WTC11 (cell line): ENCODE results near the gene PSMF1. TPM values are rescaled to one million over a fixed set of nuclear protein-coding genes. Genes with fewer than 3 reads are reported as not detected.
A peak's percentile ranks its signal among the peaks of the same experiment; 100 is the strongest.

Experiments
- ATAC-seq: fragments of 200-7000 bp; cut with Tn5 transposase; 2 replicates; pipeline ENCODE4 v1.10.0; 2021; ENCODE audit warnings: mild to moderate bottlenecking, moderate library complexity
- CTCF ChIA-PET: fragments of 300-600 bp; sonication (Branson Sonifier 250); formaldehyde crosslinking; loops from one replicate; lab custom pipeline; 2021; ENCODE audit warnings: antibody characterized with exemption; lab: Charles Lee
- POLR2A ChIA-PET: fragments of 350-600 bp; sonication (Branson Sonifier 250); formaldehyde crosslinking; loops from one replicate; lab custom pipeline; 2021; ENCODE audit warnings: antibody characterized with exemption; lab: Charles Lee
- DNase-seq: peaks from one replicate; pipeline ENCODE4 v3.0.0; 2021; ENCODE audit warnings: low spot score
- H3K27ac Mint-ChIP-seq: 2 replicates; pipeline ENCODE4 v1.8.0; 2021; ENCODE audit warnings: mixed read lengths
- H3K27me3 Mint-ChIP-seq: 2 replicates; pipeline ENCODE4 v1.8.0; 2021; ENCODE audit warnings: low read depth, mild to moderate bottlenecking, moderate library complexity, mixed read lengths
- H3K36me3 Mint-ChIP-seq: 2 replicates; pipeline ENCODE4 v1.8.0; 2021; ENCODE audit warnings: mixed read lengths
- H3K4me1 Mint-ChIP-seq: 2 replicates; pipeline ENCODE4 v1.8.0; 2022; ENCODE audit warnings: mixed read lengths
- H3K4me3 Mint-ChIP-seq: 2 replicates; pipeline ENCODE4 v1.8.0; 2021; ENCODE audit warnings: mild to moderate bottlenecking, moderate library complexity, mixed read lengths
- H3K9me3 Mint-ChIP-seq: 2 replicates; pipeline ENCODE4 v1.8.0; 2021; ENCODE audit warnings: mixed read lengths
- AFF4 ChIP-seq: sonication (generic); formaldehyde crosslinking; IDR thresholded peaks from 2 replicates; pipeline ENCODE4 v1.8.1; 2023; ENCODE audit warnings: mild to moderate bottlenecking, missing genetic modification reagents, borderline replicate concordance
- ARID4B ChIP-seq: sonication (generic); formaldehyde crosslinking; IDR thresholded peaks from 2 replicates; pipeline ENCODE4 v1.8.0; 2023; ENCODE audit warnings: missing genetic modification reagents, mild to moderate bottlenecking, borderline replicate concordance
- ATF6 ChIP-seq: sonication (generic); formaldehyde crosslinking; IDR thresholded peaks from 2 replicates; pipeline ENCODE4 v1.8.1; 2023; ENCODE audit warnings: mild to moderate bottlenecking, missing genetic modification reagents
- CBFB ChIP-seq: sonication (generic); formaldehyde crosslinking; IDR thresholded peaks from 2 replicates; pipeline ENCODE4 v1.8.1; 2022; ENCODE audit warnings: mild to moderate bottlenecking, low read depth, missing genetic modification reagents
- E2F5 ChIP-seq: sonication (generic); formaldehyde crosslinking; IDR thresholded peaks from 2 replicates; pipeline ENCODE4 v1.8.1; 2022; ENCODE audit warnings: mild to moderate bottlenecking, moderate library complexity, missing genetic modification reagents
- EMX1 ChIP-seq: fragments of 250-450 bp; sonication (Bioruptor Pico); IDR thresholded peaks from 2 replicates; pipeline ENCODE4 v1.8.0; 2021; ENCODE audit warnings: mild to moderate bottlenecking
- FOXP1 ChIP-seq: sonication (generic); formaldehyde crosslinking; IDR thresholded peaks from 2 replicates; pipeline ENCODE4 v1.8.0; 2022; ENCODE audit warnings: missing genetic modification reagents, mild to moderate bottlenecking, moderate library complexity, borderline replicate concordance
- FOXP4 ChIP-seq: sonication (generic); formaldehyde crosslinking; IDR thresholded peaks from 2 replicates; pipeline ENCODE4 v1.8.0; 2022; ENCODE audit warnings: mild to moderate bottlenecking, missing genetic modification reagents
- GABPB1 ChIP-seq: sonication (generic); formaldehyde crosslinking; IDR thresholded peaks from 2 replicates; pipeline ENCODE4 v1.8.1; 2023; ENCODE audit warnings: mild to moderate bottlenecking, missing genetic modification reagents
- GRHL2 ChIP-seq: fragments of 250-450 bp; sonication (Bioruptor Pico); IDR thresholded peaks from 2 replicates; pipeline ENCODE4 v1.8.0; 2022; ENCODE audit warnings: mild to moderate bottlenecking, moderate library complexity; ENCODE audit not compliant: insufficient replicate concordance, severe bottlenecking
- MAX ChIP-seq: sonication (generic); formaldehyde crosslinking; IDR thresholded peaks from 2 replicates; pipeline ENCODE4 v1.8.0; 2022; ENCODE audit warnings: mild to moderate bottlenecking, missing genetic modification reagents
- SMAD3 ChIP-seq: sonication (generic); formaldehyde crosslinking; IDR thresholded peaks from 2 replicates; pipeline ENCODE4 v1.8.0; 2022; ENCODE audit warnings: missing genetic modification reagents, mild to moderate bottlenecking, borderline replicate concordance
- TEAD1 ChIP-seq: sonication (generic); formaldehyde crosslinking; IDR thresholded peaks from 2 replicates; pipeline ENCODE4 v1.8.0; 2022; ENCODE audit warnings: mild to moderate bottlenecking, missing genetic modification reagents
- TEAD4 ChIP-seq: sonication (generic); formaldehyde crosslinking; IDR thresholded peaks from 2 replicates; pipeline ENCODE4 v1.8.0; 2022; ENCODE audit warnings: mild to moderate bottlenecking, missing genetic modification reagents
- ZNF219 ChIP-seq: sonication (generic); formaldehyde crosslinking; IDR thresholded peaks from 2 replicates; pipeline ENCODE4 v1.8.0; 2023; ENCODE audit warnings: missing genetic modification reagents, mild to moderate bottlenecking, borderline replicate concordance
- total RNA-seq: library from RNA; stranded (reverse); gene quantifications from 3 replicates; pipeline ENCODE4 v1.2.3, GENCODE V29; 2021
- TF ChIP-seq, protein P1 (sequence below): sonication (generic); formaldehyde crosslinking; IDR thresholded peaks from 2 replicates; pipeline ENCODE4 v1.8.1; 2022; ENCODE audit warnings: missing genetic modification reagents, borderline replicate concordance
- TF ChIP-seq, protein P2 (sequence below): sonication (generic); formaldehyde crosslinking; IDR thresholded peaks from 2 replicates; pipeline ENCODE4 v1.8.1; 2022; ENCODE audit warnings: low read depth, missing genetic modification reagents, borderline replicate concordance

PSMF1 gene
- total RNA-seq, 1 experiment from 2014 or later, result 113 TPM

- TF ChIP-seq GRHL2 (CRISPR knock-in tag), result no peak
- TF ChIP-seq E2F5 (CRISPR knock-in tag), result no peak
- TF ChIP-seq SMAD3, result no peak
These were observed 50.8 kb downstream of the PSMF1 start (continued) for GRCh38 chr20:1169224-1169623.

DNA sequence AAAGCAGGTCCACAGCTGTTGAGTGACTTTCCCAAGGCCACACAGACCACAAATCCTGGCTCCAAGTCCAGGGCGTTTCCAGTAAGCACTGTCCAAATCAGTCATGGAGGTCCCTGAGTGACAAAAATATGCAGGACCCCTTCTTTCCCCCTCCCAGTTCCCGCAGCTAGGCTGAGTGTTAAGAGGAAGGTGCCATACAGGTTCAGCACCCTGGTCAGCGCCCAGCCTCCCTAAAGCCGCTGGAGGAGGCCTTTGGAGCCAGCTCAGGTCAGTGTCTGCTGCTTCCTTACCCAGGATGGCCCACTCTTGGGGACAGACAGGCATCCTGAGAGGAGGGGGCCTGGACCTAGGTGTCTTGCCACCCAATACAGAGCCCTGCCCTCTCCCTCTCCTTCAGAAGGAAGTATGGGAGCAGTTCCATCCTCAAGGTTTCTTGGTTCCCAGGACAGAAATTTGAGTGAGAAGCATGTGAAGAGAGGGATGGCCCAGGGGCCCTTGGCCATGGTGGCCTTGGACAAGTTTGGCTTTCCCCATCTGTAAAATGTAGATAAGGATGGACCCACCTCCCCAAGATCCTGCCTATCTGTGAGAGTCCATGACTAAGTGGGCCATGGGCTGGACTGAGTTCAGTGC lies 53.2 kb downstream of the PSMF1 start:
- ChIA-PET CTCF (interaction anchor here (1.0 to 2.6 kb wide), 5 partner anchors 10 to 57 kb away, joined by 3 to 11 read pairs (median 4); no protein-coding TSS in a partner anchor), POLR2A (no interaction called here)
- ATAC-seq (peak; percentile 74), DNase-seq (peak; percentile 80)
- no peaks in the 10 kb centered on the region for H3K9me3 Mint-ChIP-seq
- H3K4me1 Mint-ChIP-seq, result no peaks in the 10 kb centered on the region
- H3K36me3 Mint-ChIP-seq, result peaks cover 27% of the 10 kb centered on the region
- H3K4me3 Mint-ChIP-seq, result no peak overlapping the region
- no peak overlapping the region for H3K27ac Mint-ChIP-seq
- H3K27me3 Mint-ChIP-seq, result no peaks in the 10 kb centered on the region
- TF ChIP-seq FOXP4 (0 out of 2 replicates have a peak, but pooled peaks have one; percentile 43), AFF4 (CRISPR knock-in tag) (no peak), GABPB1 (CRISPR knock-in tag) (no peak), CBFB (CRISPR knock-in tag) (no peak), ARID4B (CRISPR knock-in tag) (0 out of 2 replicates have a peak, but pooled peaks have one; percentile 36), MAX (CRISPR knock-in tag) (0 out of 2 replicates have a peak, but pooled peaks have one; percentile 22), TEAD1 (CRISPR knock-in tag) (peak; percentile 43; the same call in 1 of the 2 replicates), ATF6 (CRISPR knock-in tag) (no peak), FOXP1 (peak; percentile 69; the same call in 1 of the 2 replicates), TEAD4 (CRISPR knock-in tag) (0 out of 2 replicates have a peak, but pooled peaks have one; percentile 35), EMX1 (CRISPR knock-in tag) (no peak), ZNF219 (CRISPR knock-in tag) (0 out of 2 replicates have a peak, but pooled peaks have one; percentile 27)
- TF ChIP-seq, protein P1, sequence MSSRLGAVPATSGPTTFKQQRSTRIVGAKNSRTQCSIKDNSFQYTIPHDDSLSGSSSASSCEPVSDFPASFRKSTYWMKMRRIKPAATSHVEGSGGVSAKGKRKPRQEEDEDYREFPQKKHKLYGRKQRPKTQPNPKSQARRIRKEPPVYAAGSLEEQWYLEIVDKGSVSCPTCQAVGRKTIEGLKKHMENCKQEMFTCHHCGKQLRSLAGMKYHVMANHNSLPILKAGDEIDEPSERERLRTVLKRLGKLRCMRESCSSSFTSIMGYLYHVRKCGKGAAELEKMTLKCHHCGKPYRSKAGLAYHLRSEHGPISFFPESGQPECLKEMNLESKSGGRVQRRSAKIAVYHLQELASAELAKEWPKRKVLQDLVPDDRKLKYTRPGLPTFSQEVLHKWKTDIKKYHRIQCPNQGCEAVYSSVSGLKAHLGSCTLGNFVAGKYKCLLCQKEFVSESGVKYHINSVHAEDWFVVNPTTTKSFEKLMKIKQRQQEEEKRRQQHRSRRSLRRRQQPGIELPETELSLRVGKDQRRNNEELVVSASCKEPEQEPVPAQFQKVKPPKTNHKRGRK (CRISPR knock-in tag), result no peak
- TF ChIP-seq, protein P2, sequence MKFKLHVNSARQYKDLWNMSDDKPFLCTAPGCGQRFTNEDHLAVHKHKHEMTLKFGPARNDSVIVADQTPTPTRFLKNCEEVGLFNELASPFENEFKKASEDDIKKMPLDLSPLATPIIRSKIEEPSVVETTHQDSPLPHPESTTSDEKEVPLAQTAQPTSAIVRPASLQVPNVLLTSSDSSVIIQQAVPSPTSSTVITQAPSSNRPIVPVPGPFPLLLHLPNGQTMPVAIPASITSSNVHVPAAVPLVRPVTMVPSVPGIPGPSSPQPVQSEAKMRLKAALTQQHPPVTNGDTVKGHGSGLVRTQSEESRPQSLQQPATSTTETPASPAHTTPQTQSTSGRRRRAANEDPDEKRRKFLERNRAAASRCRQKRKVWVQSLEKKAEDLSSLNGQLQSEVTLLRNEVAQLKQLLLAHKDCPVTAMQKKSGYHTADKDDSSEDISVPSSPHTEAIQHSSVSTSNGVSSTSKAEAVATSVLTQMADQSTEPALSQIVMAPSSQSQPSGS (CRISPR knock-in tag), result no peak
